Hepatocyte (in vitro differentiated cells): ENCODE measurements around the gene KLHL1. TPM values are rescaled to one million over a fixed set of nuclear protein-coding genes. Genes with fewer than 3 reads are reported as not detected.

Experiments used
- DNase-seq: peaks from one replicate; pipeline ENCODE4 v3.0.0-alpha.2; 2016; ENCODE audit warnings: low spot score
- H2AFZ ChIP-seq: fragments of 200-600 bp; sonication (generic); 2 replicates; pipeline ENCODE4 v1.6.0; 2016; ENCODE audit warnings: antibody characterized with exemption, mild to moderate bottlenecking
- H3K27ac ChIP-seq: fragments of 200-600 bp; sonication (generic); 2 replicates; pipeline ENCODE4 v1.5.1; 2016; ENCODE audit warnings: mild to moderate bottlenecking
- H3K27me3 ChIP-seq: fragments of 200-600 bp; sonication (generic); 2 replicates; pipeline ENCODE4 v1.6.1; 2016
- H3K36me3 ChIP-seq: fragments of 200-600 bp; sonication (generic); replicated peaks from 2 replicates; pipeline ENCODE4 v1.5.1; 2016; ENCODE audit warnings: low read depth; ENCODE audit not compliant: insufficient read depth
- H3K4me1 ChIP-seq: fragments of 200-600 bp; sonication (generic); 2 replicates; pipeline ENCODE4 v1.5.1; 2016; ENCODE audit warnings: mild to moderate bottlenecking, moderate library complexity; ENCODE audit not compliant: insufficient read depth
- H3K4me2 ChIP-seq: fragments of 200-600 bp; sonication (generic); 2 replicates; pipeline ENCODE4 v1.6.0; 2016
- H3K4me3 ChIP-seq: fragments of 200-600 bp; sonication (generic); 2 replicates; pipeline ENCODE4 v1.5.1; 2016; ENCODE audit warnings: mild to moderate bottlenecking
- H3K79me2 ChIP-seq: fragments of 200-600 bp; sonication (generic); 2 replicates; pipeline ENCODE4 v1.6.0; 2017; ENCODE audit warnings: mild to moderate bottlenecking
- H3K9me2 ChIP-seq: fragments of 200-600 bp; sonication (generic); replicated peaks from 2 replicates; pipeline ENCODE4 v1.6.0; 2017; ENCODE audit warnings: mild to moderate bottlenecking; ENCODE audit not compliant: insufficient read depth
- H3K9me3 ChIP-seq: fragments of 200-600 bp; sonication (generic); 2 replicates; pipeline ENCODE4 v1.5.1; 2016; ENCODE audit warnings: low read depth, mild to moderate bottlenecking
- H4K20me1 ChIP-seq: fragments of 200-600 bp; sonication (generic); 2 replicates; pipeline ENCODE4 v1.6.0; 2016; ENCODE audit warnings: mild to moderate bottlenecking; ENCODE audit not compliant: insufficient read depth, poor library complexity, severe bottlenecking
- EZH2 ChIP-seq: fragments of 200-600 bp; sonication (generic); IDR thresholded peaks from 2 replicates; pipeline ENCODE4 v1.6.1; 2016; ENCODE audit warnings: antibody characterized with exemption, mild to moderate bottlenecking, borderline replicate concordance
- EZH2phosphoT487 ChIP-seq: fragments of 200-600 bp; sonication (generic); IDR thresholded peaks from one replicate; pipeline ENCODE4 v1.6.1; 2018; ENCODE audit warnings: antibody characterized with exemption, mild to moderate bottlenecking, low read depth, moderate library complexity; ENCODE audit not compliant: unreplicated experiment, severe bottlenecking
- WGBS: methylation state at CpG from one replicate; pipeline ENCODE4 v1.1.6; 2016; ENCODE audit warnings: low lambda C conversion rate; ENCODE audit errors: missing lambda C conversion rate; 5-methylcytosine and 5-hydroxymethylcytosine counted together
- polyA plus RNA-seq: library from polyadenylated mRNA; unstranded; fragments of >200 nt; fragmentation: Nextera tagmentation; extraction: Ambion mirVana; gene quantifications from 2 replicates; pipeline ENCODE4 v1.2.1, GENCODE V29; 2016
- total RNA-seq: library from RNA; depleted of rRNA; stranded (reverse); fragments of >200 nt; gene quantifications from 2 replicates; pipeline ENCODE4 v1.2.3, GENCODE V29; 2014
- TF ChIP-seq, protein P1 (sequence below): fragments of 200-600 bp; sonication (generic); IDR thresholded peaks from 2 replicates; pipeline ENCODE4 v1.5.1; 2016; ENCODE audit warnings: antibody characterized with exemption, mild to moderate bottlenecking; ENCODE audit not compliant: poor library complexity

The KLHL1 gene
- total and polyA plus RNA-seq, 2 experiments from 2014 or later = 1.2 TPM

DNA sequence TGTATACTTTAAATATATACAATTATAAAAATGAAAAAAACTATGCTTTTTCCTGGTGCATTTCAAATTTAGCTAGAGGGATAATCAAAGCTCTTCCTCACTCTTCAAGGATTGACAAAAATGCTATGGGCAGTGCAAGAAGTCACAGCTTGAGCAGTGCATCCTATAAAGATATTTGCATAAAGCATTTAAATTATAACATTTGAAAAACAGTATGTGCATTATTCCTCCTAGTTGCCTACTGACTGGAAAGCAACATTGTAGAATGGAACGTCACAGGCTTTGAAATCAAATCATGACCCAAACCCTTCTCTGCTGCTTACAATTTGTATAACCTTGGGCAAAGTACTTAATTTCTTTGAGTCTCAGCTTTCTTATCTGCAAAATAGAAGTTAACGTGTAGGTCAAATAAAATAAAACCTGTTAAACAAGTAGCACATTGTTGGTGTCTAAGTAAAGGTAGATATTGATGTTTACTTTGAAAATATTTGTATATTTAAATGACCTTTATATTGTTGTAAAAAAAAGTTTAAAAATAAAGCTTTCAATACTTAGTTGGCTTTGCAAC is 9.2 kb upstream of the KLHL1 start:
- no peaks in the 10 kb centered on the region for H3K36me3 ChIP-seq
- H3K4me1 ChIP-seq = no peaks in the 10 kb centered on the region
- no peaks in the 10 kb centered on the region for H3K79me2 ChIP-seq
- no peak overlapping the region for H3K27ac ChIP-seq
- no peak overlapping the region for H3K4me3 ChIP-seq
- no peak overlapping the region for H2AFZ ChIP-seq
- H3K9me3 ChIP-seq = no peaks in the 10 kb centered on the region
- TF ChIP-seq EZH2phosphoT487 (no peak), EZH2 (no peak)
- TF ChIP-seq, protein P1, sequence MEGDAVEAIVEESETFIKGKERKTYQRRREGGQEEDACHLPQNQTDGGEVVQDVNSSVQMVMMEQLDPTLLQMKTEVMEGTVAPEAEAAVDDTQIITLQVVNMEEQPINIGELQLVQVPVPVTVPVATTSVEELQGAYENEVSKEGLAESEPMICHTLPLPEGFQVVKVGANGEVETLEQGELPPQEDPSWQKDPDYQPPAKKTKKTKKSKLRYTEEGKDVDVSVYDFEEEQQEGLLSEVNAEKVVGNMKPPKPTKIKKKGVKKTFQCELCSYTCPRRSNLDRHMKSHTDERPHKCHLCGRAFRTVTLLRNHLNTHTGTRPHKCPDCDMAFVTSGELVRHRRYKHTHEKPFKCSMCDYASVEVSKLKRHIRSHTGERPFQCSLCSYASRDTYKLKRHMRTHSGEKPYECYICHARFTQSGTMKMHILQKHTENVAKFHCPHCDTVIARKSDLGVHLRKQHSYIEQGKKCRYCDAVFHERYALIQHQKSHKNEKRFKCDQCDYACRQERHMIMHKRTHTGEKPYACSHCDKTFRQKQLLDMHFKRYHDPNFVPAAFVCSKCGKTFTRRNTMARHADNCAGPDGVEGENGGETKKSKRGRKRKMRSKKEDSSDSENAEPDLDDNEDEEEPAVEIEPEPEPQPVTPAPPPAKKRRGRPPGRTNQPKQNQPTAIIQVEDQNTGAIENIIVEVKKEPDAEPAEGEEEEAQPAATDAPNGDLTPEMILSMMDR = no peak
- peak overlapping the region; percentile 3 for H3K4me2 ChIP-seq
- no peak for DNase-seq
- no peaks in the 10 kb centered on the region for H4K20me1 ChIP-seq
- WGBS = 38% methylated on average over 2 of the region's 2 CpGs
- H3K9me2 ChIP-seq = no peaks in the 10 kb centered on the region
- H3K27me3 ChIP-seq = no peaks in the 10 kb centered on the region

DNA sequence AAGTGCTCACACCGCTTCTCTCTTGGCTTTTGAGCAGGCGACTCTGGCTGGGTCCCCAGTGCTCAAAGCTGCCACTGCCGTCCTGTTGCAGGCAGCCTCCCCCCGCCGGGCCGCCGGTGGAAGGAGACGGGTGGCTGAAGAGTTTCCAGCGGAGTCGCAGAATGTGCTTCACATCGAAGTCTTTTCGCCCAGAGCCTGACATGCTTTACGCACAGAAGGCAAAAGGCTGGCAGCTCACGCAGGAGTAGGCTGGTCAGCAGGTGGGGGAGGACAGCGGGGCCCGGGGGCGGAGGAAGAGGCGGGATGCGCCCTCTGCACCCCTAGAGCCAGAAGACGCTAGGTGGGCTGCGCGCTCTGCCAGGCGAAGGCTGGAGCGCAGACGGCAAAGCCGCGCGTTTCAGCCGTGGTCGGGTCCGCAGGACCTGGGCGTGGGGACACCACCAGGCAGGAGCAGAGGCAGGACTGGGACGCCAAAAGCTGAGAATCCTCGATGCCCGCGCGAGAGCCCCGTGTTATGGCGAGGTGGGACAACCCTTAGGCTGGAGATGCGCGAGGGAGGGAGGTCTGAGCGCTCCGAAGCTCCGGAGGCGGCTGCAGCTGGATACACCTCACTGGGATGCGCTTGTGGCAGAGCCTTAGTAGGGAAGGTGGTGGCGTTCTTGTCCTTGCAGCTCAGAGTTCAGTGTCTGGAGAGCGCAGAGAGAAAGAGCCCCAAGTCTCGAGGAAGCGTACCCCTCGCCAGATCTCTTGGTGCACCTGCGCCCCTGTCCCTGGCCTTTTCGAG is 562 bp downstream of the KLHL1 start, which contains the start of gene ATXN8OS:
ATXN8OS (plus strand) TSS at position 329 of the 784 bp plus-strand sequence.
- no peaks in the 10 kb centered on the region for H4K20me1 ChIP-seq

DNA sequence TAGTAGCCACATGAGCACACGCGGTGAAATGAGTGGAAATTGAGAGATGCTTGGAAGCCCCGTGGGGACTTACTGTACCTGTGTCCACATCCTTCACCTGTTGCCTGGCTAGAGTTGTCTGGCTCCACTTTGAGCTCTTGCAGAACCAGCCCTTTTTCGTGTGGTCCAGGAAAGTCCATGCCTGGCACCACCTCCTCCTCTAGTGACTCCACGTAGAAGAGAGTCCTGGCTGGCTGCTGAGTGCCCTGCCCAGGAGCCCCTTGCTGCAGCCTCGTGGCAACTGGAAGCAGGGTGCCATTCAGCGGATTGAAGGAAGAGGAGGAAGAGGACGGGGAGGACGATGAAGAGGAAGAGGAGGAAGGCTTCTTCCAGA is 1.1 kb downstream of the KLHL1 start:
- no peak overlapping the region for H2AFZ ChIP-seq
- no peaks in the 10 kb centered on the region for H3K79me2 ChIP-seq
- H3K9me2 ChIP-seq = no peaks in the 10 kb centered on the region
- WGBS = 44% methylated on average over 9 of the region's 9 CpGs
- no peaks in the 10 kb centered on the region for H3K36me3 ChIP-seq
- no peaks in the 10 kb centered on the region for H3K4me1 ChIP-seq
- H3K27ac ChIP-seq = no peak overlapping the region
- TF ChIP-seq, protein P1 = no peak
- TF ChIP-seq EZH2phosphoT487 = no peak
- TF ChIP-seq EZH2 = no peak
- H3K9me3 ChIP-seq = no peaks in the 10 kb centered on the region
- H4K20me1 ChIP-seq = no peaks in the 10 kb centered on the region
- peaks cover 31% of the 10 kb centered on the region for H3K27me3 ChIP-seq
- DNase-seq = no peak
- H3K4me2 ChIP-seq = peak overlapping the region; percentile 84
- no peak overlapping the region for H3K4me3 ChIP-seq

More for the DNA sequence above, 562 bp downstream of the KLHL1 start, which contains the start of gene ATXN8OS:
- H3K9me3 ChIP-seq = no peaks in the 10 kb centered on the region
- H3K4me1 ChIP-seq = no peaks in the 10 kb centered on the region
- H3K27me3 ChIP-seq = peaks cover 31% of the 10 kb centered on the region
- no peaks in the 10 kb centered on the region for H3K9me2 ChIP-seq
- no peak within 1 kb of the TSS for H3K27ac ChIP-seq
- TF ChIP-seq EZH2 (peak; percentile 19), EZH2phosphoT487 (no peak)
- TF ChIP-seq, protein P1 = no peak
- 8% methylated on average over 47 of the region's 53 CpGs for WGBS
- H3K4me2 ChIP-seq = peak within 1 kb of the TSS; percentile 84
- H3K4me3 ChIP-seq = no peak within 1 kb of the TSS
- no peaks in the 10 kb centered on the region for H3K36me3 ChIP-seq
- H3K79me2 ChIP-seq = no peaks in the 10 kb centered on the region
- peak; percentile 9 for DNase-seq
- peak within 1 kb of the TSS; percentile 27 for H2AFZ ChIP-seq
